Measurements from ENCODE around the gene HMCN2.

HMCN2 gene

DNA sequence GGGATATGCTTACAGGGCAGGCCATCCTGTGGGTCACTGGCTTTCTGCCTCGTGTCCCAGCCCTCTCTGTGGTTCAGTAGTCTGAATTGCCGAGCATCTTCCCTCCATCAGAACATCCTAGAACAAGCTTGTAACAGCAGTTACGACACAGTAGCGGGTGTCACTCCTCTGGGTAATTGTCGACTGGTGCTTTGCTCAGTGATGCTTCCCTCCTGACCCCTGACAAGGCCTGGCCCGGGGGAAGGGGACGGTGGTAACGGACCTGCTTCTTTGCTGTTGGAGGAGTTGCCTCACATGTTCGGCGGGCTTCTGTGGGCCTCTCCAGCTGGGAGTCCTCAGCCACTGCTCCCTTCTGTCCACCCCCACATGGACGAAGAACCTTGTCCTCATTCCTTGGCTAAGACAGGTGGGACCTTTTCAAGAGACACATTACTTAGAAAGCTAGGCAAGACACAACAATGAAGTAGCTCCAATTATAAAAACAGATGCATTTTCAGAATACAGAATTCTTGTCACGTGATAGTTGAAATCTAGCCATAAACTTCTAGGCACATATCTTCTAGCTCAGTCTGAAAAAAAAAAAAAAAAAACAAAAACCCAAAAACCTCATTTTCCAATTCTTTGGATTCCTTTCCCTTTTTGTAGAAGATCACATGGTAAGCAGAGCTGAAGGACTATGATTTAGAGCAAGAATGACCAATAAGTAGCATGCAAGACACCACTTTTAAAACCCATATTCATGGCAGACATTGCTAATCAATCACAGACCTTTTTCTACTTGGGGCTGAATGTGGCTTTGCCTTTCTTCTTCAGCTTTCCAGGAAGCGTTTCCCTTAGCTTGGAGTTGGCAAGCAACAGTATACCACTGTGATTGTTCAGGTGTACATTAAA lies 25.0 kb downstream of the HMCN2 start:
- DNase-seq, result no peak

DNA sequence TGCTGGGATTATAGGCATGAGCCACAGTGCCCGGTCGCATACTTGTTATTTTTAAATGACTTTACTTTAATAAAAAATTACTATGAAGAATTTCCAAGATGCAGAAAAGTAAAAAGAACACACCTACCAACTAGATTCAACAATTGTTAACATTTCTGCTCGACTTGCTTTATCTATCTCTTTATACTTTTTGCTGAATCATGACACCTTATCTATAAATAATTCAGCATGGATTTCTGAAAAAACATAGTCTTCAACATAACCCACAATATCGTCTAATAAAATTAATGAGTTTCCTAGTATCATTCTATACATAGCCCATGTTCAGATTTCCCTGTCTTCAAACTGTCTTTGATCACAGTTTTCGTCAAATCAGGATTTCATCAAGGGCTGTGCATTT lies 25.9 kb downstream of the HMCN2 start:
- no peak for DNase-seq

DNA sequence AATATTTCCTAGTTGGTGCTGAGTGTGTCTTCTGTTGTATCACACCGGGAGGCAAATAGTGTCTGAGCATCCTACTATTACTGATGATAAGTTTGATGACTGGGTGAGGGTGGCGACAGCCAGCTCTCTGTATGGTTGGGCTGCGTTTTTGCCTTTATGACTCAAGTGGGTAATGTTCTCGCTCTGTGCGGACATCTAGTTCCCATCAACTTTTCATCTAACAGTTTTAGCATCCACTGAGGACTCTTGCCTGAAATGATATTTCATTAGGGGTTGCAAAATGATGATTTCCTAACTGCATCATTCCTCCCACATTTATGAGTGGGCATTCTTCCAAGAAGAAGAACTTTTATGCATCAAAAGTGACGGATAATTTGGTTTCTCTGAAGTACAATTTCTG lies 26.5 kb downstream of the HMCN2 start:
- DNase-seq, result no peak

DNA sequence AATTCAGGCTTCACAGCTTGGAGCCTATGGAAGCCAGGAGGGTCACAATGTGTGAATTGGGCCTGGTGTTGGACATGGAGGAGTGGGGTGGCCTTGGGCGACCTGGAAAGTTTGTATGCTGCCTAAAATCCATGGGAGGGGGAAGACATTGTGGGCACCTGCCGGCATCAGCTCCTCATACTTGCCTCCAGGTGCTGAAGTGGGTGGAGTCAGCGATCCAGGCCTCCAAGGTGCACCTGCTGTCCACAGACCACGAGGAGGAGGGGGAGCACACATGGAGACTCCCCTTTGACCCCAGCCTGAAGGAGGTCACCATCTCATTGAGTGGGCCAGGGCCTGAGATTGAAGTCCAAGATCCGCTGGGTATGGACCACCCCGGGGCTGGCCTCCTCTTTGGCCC lies 29.1 kb downstream of the HMCN2 start:
- DNase-seq, result no peak

DNA sequence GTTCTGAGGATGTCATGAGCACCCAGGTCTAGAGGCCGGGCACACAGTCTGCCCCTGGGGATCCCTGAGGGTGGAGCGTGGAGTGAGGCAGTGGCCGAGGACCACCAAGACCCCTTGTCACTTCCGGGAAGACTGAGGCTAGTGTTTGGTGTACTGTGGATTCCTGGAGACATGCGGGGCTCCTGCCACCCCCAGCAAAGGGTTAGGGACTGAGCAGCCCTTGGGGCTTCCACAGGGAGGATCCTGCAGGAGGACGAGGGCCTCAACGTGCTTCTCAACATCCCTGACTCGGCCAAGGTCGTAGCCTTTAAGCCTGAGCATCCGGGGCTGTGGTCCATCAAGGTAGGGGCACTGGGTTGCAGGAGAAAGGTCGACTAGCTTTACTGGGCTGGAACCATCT lies 29.9 kb downstream of the HMCN2 start:
- DNase-seq, result no peak

DNA sequence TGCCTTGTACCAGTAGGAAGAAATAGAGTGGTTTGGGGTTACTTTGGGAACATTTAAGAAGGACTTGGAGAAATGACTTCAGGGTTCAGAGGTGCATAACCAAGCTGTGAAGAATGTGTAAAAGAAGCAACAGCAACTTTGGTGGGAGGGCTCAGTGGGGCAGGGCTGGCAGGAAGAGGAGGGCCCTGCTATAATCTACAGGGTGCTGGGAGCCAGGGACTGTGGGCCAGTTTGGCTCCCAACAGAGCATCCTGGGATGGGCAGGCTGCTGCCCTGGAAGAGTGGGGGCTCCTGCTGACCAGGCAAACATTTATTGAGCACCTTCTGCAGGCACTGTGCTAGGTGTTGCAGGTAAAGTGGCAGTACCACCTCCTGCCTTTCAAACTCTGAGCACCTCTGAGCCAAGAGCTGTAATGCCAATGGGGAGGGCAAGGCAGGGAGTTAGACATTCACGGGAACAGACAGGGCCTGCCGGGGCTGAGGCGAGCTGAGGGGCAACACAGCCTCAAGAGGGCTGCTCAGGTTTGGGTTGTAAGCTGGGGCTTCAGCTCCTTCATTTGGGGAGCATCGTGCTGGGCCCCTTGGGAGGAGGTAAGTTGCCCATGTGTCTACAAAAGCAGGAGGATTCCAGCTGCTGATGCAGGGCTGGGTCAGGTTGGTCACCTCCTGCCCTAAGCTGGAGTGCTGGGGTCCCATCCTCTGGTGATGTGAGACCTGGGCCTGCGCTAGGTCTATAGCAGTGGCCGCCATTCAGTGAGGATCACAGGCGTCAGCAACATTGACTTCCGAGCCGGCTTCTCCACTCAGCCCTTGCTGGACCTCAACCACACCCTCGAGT lies 30.6 kb downstream of the HMCN2 start:
- no peak for DNase-seq

DNA sequence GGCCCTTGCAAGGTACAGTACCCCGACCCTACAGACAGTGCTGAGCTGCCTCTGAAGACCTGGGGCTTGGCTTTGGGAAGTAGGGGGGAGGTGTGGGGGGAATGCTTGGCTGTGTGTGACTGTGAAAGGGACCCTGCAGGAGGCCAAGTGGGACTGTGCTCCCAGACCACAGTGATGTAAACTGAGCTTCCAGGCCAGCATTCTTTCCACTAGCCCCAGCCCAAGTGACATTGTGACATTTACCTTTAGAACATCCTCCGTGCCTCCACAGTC lies 31.2 kb downstream of the HMCN2 start:
- DNase-seq, result no peak

DNA sequence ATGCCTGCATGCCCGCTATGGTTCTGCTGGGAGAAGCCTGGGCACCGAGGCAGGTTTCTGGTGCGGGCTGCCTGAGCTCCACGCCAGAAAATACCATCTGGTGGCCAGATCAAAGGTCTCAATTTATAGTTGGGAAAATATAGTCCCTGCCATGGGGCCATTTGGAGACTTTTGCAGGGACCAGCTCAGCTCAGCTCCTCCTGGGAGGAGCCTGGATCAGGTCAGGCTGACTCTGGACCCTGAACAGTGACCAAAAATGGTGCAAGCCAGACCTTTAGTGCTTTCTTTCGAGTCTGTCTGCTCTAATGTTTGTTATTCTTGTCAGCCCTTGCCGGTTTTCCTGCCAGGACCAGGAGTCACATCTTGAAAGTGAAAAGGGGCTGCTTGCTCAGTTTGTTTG lies 31.8 kb downstream of the HMCN2 start:
- no peak for DNase-seq

DNA sequence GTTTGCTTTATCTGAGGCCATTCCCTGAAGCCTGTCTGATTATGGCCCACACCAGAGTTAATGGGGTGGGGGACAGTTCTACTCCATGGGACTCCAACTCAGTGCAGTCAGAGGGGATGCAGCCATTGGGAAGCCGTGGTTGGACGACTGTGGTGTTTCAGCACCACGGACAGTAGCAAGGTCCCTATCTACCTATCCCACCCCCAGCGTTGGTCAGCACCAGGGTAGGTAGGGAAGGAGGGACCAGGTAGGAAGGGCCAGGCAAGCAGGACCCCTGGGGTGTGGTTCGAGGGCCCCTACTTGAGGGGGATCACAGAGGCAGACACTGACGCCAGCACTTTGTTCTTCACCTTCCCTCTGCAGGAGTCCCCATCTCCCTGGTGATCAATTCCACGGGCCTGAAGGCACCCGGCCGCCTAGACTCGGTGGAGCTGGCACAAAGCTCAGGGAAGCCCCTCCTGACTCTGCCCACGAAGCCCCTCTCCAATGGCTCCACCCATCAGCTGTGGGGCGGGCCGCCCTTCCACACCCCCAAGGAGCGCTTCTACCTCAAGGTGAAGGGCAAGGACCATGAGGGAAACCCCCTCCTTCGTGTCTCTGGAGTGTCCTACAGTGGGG lies 33.2 kb downstream of the HMCN2 start:
- DNase-seq, result no peak

DNA sequence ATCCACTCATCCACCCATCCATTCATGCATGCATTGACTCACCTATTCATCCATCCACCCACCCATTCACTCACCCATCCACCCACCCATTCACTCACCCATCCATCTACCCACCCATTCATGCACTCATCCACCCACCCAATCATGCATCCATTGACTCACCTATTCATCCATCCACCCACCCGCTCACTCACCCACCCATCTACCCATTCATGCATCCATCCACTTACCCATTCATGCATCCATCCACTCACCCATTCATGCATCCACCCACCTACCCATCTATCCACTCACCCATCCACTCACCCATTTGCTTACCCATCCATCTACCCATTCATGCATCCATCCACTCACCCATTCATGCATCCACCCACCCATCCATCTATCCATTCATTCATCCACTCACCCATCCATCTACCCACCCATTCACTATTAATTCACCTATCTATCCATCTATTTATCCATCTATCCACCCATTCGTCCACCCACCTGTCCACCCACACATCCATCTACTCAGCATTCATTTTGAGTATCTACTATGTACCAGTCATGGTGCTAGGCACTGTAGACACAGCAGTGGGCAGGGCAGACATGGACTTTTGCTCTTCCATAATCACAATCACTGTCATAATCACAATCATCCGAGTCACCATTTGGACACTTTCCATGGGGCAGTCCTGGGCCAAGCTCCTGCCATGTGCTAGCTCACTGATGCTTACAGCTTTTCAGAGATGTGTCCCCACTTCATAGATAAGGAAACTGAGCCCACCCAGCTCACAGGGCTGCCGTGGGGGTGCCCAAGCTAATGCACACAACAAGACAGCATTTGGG lies 34.4 kb downstream of the HMCN2 start:
- DNase-seq, result no peak

DNA sequence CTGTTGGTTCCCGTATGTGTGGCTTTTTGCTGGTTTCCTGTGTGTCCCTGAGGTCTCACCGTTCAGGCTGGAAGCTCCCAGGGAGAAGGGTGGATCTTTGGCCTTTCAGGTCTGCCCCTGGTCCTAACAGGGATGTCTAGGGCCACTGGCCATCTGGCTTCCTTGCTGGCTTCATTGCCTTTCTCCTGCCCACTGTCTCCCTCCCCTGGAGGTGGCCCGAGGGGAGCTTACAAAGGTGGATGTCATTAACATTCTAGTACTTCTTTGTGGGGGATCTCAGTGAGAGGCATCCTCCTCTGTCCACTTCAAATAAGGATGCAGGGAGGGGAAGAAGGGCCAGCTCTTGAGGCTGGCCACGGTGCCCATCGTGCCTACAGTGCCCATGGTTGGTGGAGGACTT lies 35.2 kb downstream of the HMCN2 start:
- no peak for DNase-seq

DNA sequence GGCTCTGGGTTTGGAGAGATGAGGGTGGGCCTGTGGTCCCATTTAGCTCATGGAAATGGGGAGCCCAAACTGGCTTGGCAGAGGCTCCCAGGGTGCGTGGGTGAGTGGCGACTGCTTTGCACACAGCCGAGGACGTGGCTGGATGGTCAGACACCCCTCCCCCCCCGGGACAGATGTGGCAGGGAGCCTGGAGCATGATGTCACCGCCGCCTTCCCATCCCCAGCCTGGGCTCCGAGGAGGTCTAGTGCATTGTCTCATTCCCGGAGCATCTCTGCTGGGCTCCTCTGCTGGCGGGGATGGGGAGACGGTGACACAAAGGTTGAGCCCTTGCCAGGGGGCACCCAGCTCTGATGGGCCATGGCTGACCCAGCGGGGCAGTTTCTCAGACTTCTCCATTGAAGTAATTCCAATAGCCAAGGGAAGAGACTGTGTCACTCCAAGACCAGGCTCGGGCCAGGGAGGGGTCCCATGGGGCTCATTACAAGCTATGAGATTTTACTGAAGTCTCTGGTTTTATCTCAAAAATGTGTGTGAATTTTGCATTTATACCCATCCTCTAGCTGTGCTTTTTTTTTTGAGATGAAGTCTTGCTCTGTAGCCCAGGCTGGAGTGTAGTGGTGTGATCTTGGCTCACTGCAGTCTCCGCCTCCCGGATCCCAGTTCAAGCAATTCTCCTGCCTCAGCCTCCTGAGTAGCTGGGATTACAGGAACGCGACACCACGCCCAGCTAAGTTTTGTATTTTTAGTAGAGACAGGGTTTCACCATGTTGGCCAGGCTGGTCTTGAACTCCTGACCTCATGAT lies 36.1 kb downstream of the HMCN2 start:
- DNase-seq, result no peak

DNA sequence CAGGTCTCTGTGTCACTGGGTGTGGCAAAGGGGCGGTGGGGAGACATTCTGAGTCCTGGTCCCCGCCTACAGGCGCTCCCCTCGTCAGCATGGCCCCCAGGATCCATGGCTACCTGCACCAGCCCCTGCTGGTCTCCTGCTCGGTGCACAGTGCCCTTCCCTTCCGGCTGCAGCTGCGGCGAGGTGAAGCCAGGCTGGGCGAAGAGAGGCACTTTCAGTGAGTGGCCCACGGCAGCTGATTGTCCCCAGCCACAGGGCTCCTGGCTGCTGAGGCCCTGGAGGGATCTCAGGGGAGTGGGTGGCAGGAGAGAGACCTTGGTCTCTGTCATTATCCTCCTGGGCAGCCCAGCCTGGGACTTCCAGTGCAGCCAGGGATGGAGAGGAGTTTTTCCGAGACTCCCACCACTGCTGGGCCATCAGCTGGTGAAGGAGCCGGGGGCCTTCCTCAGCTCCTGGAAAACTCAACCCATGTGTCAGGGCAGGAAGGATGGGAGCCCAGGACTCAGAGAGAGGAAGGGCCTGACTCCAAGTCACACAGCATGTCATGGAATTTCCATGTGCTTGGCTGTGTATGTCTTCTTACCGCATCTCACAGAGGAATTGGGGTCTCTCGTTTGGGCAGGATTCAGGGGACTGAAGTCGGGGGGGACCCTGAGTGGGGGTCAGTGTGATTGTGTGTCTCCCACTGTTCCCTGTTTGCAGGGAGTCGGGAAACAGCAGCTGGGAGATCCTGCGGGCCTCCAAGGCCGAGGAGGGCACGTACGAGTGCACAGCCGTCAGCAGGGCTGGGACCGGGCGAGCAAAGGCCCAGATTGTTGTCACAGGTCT lies 37.4 kb downstream of the HMCN2 start:
- DNase-seq, result no peak

DNA sequence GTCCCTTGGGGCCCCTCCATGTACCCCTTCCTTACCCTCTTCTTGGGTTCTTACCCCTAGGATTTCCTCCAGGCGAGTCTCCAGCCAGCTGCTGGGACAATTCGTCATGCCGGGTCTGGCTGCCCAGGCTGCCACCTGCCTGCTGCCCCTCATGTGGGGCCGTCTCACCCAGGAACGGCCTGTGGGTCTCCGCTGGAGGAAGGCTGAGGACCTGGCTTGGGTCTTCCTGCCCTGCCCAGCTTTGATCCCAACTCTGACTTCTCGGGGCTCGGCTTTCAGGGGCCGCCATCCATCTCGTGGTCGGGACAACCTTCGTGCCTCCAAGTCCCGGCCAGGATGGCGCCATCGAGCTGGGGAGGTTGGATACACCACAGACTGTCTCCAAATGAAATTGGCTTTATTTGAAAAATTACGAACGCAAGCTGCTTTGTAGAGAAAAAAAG lies 38.1 kb downstream of the HMCN2 start:
- no peak for DNase-seq

DNA sequence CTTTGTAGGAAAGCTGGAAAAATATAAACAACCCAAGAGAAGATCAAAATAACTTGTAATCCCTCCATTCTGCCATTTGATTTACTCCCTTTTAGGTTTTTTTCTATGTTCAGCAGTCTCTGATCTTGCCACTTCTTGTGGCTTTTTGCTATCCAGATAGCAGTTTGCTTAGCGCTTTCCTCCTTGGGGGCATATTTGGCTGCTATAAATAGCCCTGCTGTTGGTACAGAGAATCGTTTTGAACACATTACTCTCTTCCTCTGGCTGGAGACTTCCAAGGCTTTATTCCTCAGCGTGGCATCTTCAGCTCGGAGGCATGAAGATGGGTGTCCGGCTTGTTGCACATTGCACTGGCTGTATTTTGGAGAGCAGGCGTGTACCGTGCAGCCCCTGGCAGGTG lies 38.6 kb downstream of the HMCN2 start:
- no peak for DNase-seq

DNA sequence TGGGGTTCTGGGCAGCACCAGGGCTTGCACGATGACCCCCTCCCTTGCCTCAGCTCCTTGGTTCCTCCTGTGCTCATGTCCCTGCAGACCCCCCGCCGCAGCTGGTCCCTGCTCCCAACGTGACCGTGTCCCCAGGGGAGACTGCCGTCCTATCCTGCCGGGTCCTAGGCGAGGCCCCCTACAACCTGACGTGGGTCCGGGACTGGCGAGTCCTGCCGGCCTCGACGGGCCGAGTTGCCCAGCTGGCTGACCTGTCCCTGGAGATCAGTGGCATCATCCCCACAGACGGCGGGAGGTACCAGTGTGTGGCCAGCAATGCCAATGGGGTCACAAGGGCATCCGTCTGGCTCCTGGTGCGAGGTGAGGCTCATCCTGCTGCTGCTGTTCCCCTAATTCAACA lies 39.1 kb downstream of the HMCN2 start:
- DNase-seq, result no peak

DNA sequence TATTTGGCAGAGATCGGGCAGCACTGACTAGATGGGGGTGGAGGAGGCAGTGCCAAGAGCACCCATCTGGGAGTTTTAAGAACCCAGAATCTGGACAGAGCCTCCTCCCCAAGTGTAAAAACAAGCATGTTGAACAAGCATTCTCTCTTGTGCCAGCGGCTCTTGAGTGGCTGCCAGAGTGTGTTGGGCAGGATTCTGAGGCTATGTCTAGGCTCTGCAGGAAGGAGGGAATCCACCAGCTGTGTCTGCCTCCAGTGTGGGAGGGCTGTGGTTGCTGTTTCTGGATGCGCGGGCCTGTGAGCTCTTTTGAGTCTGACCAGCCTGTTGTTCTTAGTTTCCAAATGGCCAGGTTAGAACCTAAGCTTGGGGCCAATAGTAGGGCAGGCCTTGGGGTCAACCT lies 39.8 kb downstream of the HMCN2 start:
- no peak for DNase-seq

DNA sequence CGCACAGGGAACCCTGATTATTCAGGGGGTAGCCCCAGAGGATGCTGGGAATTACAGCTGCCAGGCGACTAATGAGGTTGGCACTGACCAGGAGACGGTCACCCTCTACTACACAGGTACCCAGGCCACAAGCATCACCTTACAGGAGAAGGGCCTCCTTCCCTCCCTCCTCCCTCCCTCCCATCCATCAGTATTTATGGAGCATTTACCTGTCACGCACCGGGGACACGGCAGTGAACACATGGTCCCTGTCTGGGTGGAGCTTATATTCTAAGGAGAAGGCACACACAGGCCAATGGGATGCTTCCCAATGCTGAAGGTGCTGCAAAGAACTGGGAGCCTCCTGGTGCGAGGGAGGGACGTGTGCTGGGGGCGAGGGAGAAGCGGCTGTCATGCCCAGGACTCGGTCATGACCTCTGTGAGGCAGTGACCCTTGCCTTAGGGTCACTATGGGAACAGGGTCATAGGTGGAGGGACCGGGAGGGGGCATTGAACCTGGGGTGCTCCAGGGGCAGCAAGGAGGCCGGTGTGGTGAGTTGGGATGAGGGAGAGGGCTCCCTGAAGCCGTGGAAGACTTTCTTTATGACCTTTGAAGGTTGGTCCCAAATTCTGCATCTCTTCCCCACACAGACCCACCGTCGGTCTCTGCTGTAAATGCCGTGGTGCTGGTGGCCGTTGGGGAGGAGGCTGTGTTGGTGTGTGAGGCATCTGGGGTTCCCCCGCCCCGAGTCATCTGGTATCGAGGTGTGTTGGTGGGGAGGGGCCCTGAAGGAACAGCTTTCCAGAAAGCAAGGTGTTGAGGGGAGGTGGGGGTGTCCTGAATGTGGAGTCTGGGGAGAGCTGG lies 41.5 kb downstream of the HMCN2 start:
- no peak for DNase-seq

DNA sequence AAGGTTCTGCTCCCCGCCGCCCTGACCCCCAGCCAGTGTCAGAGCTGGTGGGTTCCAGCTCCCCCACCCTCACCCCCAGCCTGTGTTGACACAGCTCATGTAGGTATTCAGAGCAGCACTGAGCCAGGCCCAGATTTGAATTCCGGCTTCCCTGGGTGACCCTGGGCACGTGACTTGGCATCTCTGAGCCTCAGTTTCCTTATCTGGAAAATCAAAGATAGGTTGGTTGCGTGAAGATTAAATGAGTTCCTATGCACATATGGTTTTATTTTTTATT lies 42.0 kb downstream of the HMCN2 start:
- DNase-seq, result no peak
